ENCODE measurements around the gene ZEB1. TPM values are rescaled to one million over a fixed set of nuclear protein-coding genes. Genes with fewer than 3 reads are reported as not detected.

ZEB1 gene
- 78.2 and 108 TPM in 2 replicates for total RNA-seq

GRCh38 chr10:31318854-31319601 is at the start of gene ZEB1:
Gene ZEB1, plus strand, starts transcription at chr10:31319216. Its CDS starts 19 bp downstream, at chr10:31319235.

Measured in dermis lymphatic vessel endothelial cell (primary cell).